ENCODE measurements around the gene TADA2A.

Gene TADA2A

GRCh38 chr17:37462492-37462891 lies 55.8 kb downstream of the TADA2A start:
- no peak for DNase-seq (ENCODE audit: low read depth in 3 of 3)

GRCh38 chr17:37463039-37463438 lies 56.4 kb downstream of the TADA2A start:
- no peak for DNase-seq (ENCODE audit: low read depth in 3 of 3)

GRCh38 chr17:37465069-37465616 lies 58.5 kb downstream of the TADA2A start:
- DNase-seq (ENCODE audit: low read depth in 3 of 3) = no peak

GRCh38 chr17:37466471-37466870 lies 59.8 kb downstream of the TADA2A start:
- no peak for DNase-seq (ENCODE audit: low read depth in 3 of 3)

GRCh38 chr17:37470181-37470580 lies 63.5 kb downstream of the TADA2A start:
- DNase-seq (ENCODE audit: low read depth in 3 of 3) = no peak

GRCh38 chr17:37475731-37476420 lies 69.2 kb downstream of the TADA2A start:
- no peak for DNase-seq (ENCODE audit: low read depth in 3 of 3)

- DNase-seq (ENCODE audit: low read depth in 3 of 3) = no peak
Observed at GRCh38 chr17:37476431-37477120, 69.9 kb downstream of the TADA2A start.

- no peak for DNase-seq (ENCODE audit: low read depth in 3 of 3)
Observed at GRCh38 chr17:37478187-37478586, 71.5 kb downstream of the TADA2A start.

GRCh38 chr17:37479025-37479424 lies 72.3 kb downstream of the TADA2A start:
- no peak for DNase-seq (ENCODE audit: low read depth in 3 of 3)

- no peak for DNase-seq (ENCODE audit: low read depth in 3 of 3)
Observed at GRCh38 chr17:37480427-37480826, 73.7 kb downstream of the TADA2A start.

- DNase-seq (ENCODE audit: low read depth in 3 of 3) = no peak
Observed at GRCh38 chr17:37481001-37481665, 74.4 kb downstream of the TADA2A start.

- no peak for DNase-seq (ENCODE audit: low read depth in 3 of 3)
Observed at GRCh38 chr17:37483311-37484039, 76.8 kb downstream of the TADA2A start.

GRCh38 chr17:37485938-37486570 lies 79.4 kb downstream of the TADA2A start:
- no peak for DNase-seq (ENCODE audit: low read depth in 3 of 3)

GRCh38 chr17:37488009-37488604 lies 81.4 kb downstream of the TADA2A start:
- no peak for DNase-seq (ENCODE audit: low read depth in 3 of 3)

GRCh38 chr17:37488607-37489196 lies 82.0 kb downstream of the TADA2A start:
- DNase-seq (ENCODE audit: low read depth in 3 of 3) = peak; percentile 36 to 62 (median 60)

GRCh38 chr17:37489197-37490001 lies 82.7 kb downstream of the TADA2A start, which contains the start of gene DUSP14:
Gene DUSP14 (plus strand): TSS chr17:37489891. CDS start chr17:37512273, 22,382 bp downstream.
- DNase-seq (ENCODE audit: low read depth in 3 of 3) = peak; percentile 66 to 76 (median 66)

- DNase-seq (ENCODE audit: low read depth in 3 of 3) = peak; percentile 57 to 70 (median 57)
Observed at GRCh38 chr17:37490022-37490587, 83.4 kb downstream of the TADA2A start.

GRCh38 chr17:37490638-37491614 lies 84.2 kb downstream of the TADA2A start:
- no peak for DNase-seq (ENCODE audit: low read depth in 3 of 3)

All from stimulated activated CD4-positive, alpha-beta T cell treated with anti-CD3 and anti-CD28 coated beads, TNF-alpha, amount 100 ng/mL, for 4 hours (primary cell).